NK-92 treated with Interleukin-12 subunit alpha and Interleukin-12 subunit beta, amount 100 ng/mL, for 24 hours (cell line): Measurements from ENCODE around the gene GLIPR1L1.
"Not testable (repeated sequence)": the region's sequence is repeated elsewhere in the genome, so short reads cannot be mapped to it uniquely, and the experiment has no call there.

Experiments
- DNase-seq: peaks from one replicate; lab custom pipeline; 2025; lab: John Stamatoyannopoulos, UW

The GLIPR1L1 gene

DNA sequence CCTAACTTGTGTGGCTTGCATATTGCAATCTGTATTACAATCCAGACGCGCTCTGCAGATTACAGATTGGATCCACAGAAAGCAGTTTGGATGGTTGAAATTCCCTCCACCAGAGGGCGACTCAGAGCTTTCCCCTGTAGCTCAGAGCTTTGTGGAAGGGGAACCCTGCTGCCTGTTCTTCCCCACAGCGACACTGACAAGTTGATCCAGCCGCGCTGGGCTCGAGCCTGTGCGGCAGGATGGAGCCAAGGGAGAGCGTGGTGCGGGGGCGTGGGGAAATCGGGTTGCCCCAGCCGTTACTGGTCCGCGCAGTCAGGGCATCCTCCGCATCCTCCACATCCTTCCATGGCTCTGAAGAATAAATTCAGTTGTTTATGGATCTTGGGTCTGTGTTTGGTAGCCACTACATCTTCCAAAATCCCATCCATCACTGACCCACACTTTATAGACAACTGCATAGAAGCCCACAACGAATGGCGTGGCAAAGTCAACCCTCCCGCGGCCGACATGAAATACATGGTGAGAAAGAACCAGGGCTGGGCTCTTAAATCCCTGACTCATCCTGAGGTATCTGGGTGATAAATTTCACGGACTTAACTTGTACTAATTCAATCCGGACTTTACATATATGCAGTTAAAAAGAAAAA, at the start of gene GLIPR1L1:
GLIPR1L1 (plus strand) TSS at position 287 of the 647 bp plus-strand sequence; CDS start at position 346, 59 bp downstream.
- DNase-seq: peak; percentile 41

DNA sequence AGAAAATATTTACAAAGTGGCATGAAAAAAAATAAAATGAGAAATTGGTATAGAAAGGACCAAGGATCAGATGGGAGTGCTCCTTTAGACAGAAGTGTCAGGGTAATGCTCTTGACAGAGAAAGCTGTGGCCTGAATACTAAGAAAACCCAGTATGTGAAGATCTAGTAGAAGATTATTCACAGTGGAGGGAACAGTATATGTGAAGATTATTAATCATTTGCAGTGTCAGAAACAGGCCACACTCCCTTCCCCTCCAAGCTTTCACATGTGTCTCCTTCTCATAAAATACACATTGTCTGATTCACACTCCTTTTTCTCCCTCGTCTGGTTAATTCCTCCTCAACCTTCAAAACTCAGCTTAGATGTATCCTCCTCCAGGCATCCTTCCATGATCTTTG, 45.6 kb upstream of the GLIPR1L1 start:
- no peak for DNase-seq

DNA sequence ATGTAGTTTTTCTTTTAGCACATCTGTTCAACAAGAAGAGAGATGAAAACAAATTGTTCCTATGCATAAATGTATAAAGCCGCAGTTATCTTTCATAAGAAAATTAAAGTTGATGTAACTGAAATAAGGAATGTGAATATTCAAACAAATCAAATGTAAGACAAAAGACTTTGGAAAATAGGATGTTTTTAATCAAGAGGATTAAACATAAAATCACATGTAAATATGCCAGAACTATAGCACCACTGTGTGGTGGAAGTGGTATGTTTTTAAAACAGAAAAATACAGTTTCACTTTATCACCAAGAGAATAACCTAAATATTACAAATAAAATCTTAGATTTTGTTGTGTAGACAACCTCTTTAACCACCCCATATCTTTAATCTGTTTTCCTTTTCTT, 44.7 kb upstream of the GLIPR1L1 start:
- no peak for DNase-seq

DNA sequence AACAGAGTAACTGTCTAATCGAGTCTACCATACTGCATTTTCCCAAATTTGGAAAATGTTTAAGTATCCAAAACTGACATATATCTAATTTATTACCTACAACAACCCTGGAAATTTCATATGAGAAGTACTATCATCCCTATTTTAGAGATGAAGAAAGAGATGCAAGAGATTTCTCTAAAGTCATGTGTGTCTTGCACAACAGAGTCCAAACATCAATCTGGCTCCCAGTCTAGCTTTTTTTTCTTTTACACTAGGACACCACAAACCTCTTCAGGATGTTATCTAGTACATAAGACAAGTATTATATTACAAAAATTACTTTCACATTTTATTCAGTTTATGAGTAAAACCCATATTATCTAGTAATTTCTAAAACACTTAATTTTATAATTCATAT, 43.5 kb upstream of the GLIPR1L1 start:
- no peak for DNase-seq

DNA sequence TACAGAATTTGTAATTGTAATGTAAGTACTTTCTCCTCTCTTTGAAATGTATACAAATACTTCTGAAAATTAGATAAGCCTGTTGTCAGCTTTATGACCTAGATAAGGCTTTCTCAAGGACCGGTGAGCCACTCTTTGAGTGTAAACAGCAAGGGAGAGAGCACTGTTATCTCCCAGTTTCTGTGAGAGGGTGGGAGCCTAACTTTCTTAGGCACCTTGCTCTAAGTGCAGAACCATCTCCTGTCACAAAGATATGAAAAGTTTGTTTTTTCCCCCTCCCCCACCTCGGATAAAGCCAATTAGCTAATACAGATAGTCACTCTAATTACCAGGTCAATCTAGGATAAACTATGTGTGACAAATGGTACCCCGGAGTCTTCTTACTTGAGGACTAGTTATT, 40.1 kb upstream of the GLIPR1L1 start:
- no peak for DNase-seq

- DNase-seq: no peak
Observed at GRCh38 chr12:75294797-75295196, 39.7 kb upstream of the GLIPR1L1 start.

DNA sequence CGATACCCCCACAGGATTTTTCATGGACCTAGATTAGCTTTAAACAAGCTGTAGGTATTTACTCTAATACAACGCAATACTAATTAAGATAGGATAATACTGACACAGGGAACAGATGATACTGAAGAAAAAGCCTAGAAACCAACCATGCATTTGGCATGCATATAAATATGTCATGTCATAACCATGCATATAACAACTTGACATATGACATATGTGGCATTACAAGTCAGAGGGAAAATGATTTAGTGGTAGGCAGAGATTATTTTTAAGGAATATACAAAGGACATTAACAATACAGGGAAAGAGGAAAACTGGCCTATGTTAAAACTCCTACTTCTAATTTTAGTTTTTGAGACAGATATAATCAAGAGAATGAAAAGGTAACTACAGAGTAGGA, 32.2 kb upstream of the GLIPR1L1 start:
- DNase-seq: no peak

GRCh38 chr12:75302781-75303180, 31.7 kb upstream of the GLIPR1L1 start:
- DNase-seq: no peak

GRCh38 chr12:75305412-75306332, 28.8 kb upstream of the GLIPR1L1 start:
- DNase-seq: no peak

DNA sequence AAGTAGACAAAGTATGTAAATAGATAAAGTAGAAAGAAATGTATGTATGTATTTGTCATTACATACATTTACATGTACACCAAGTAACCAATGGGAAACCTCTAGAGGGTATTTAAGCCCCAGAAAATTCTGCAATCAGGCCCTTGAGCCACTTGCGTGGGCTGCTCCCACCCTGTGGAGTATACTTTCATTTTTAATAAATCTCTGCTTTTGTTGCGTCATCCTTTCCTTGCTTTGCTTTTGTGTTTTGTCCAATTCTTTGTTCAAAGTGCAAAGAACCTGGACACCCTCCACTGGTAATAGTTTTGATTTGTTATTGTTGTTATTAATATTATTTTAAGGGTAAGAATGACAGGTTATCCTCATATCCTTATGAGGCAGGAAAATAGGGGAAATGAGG, 26.2 kb upstream of the GLIPR1L1 start:
- DNase-seq: no peak

DNA sequence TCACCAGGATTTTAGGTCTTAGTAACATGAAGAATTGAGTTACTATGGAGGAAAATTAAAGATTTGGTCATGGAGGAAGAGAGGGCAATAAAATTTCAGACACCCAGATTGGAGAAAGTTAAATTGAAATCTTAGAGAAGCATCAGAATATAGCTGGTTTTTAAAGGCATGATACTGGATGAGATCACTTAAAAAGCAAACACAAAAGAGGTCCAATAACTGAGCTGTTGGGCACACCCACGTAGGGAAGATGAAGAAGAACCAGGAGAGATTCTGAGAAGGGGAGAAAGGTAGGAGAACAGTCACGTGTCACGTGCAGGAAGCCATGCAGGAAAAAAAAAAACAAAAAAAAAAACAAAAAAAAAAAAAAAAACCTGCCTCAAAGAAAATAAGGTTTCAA, 23.1 kb upstream of the GLIPR1L1 start:
- no peak for DNase-seq

- no peak for DNase-seq
Observed at GRCh38 chr12:75315518-75315917, 19.0 kb upstream of the GLIPR1L1 start.

GRCh38 chr12:75317784-75318183, 16.7 kb upstream of the GLIPR1L1 start:
- no peak for DNase-seq

GRCh38 chr12:75322464-75322863, 12.0 kb upstream of the GLIPR1L1 start:
- no peak for DNase-seq

GRCh38 chr12:75323663-75324062, 10.8 kb upstream of the GLIPR1L1 start:
- no peak for DNase-seq

GRCh38 chr12:75327642-75328041, 6.8 kb upstream of the GLIPR1L1 start:
- no peak for DNase-seq

- DNase-seq: peak; percentile 66
Observed at GRCh38 chr12:75329918-75330826, 4.3 kb upstream of the GLIPR1L1 start, which contains the start of gene CAPS2. Gene CAPS2, minus strand, starts transcription at chr12:75330324. Its CDS starts 3,826 bp downstream, at chr12:75326498.

- no peak for DNase-seq
Observed at GRCh38 chr12:75337905-75338304, 3.4 kb downstream of the GLIPR1L1 start.

DNA sequence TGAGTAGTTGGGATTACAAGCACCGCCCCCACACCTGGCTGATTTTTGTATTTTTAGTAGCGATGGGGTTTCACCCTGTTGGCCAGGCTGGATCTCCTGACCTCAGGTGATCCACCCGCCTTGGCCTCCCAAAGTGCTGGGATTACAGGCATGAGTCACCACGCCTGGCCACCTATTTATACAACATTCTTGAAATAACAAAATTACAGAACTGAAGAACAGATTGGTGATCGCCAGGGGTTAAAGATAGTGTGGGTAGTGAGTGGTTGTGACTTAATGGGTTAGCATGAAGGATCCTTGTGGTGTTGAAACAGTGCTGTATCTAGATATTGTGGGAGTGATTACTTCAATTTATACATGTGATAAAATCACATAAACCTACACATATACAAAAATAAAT, 7.4 kb downstream of the GLIPR1L1 start:
- no peak for DNase-seq

GRCh38 chr12:75345531-75345930, 11.1 kb downstream of the GLIPR1L1 start:
- DNase-seq: no peak

- DNase-seq: not testable (repeated sequence)
Observed at GRCh38 chr12:75346215-75346614, 11.7 kb downstream of the GLIPR1L1 start.

DNA sequence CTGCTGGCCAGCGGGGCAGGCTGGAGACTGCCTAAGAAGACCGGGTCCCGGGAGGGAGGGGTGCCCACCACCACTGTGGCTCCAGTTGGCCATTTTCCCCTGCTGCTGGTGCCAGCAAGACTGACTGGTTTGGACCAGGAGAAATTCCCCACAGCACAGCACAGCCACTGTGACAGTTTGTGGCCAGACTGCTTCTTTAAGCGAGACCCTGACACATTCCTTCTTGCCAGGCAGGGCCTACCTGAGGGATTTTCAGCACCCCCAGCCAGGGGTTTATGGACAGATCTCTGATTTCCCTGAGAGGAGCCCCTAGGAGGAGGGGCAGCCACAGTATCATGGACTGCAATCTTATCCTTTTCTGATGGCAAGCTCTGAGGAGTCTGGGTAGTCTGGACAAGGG, 15.5 kb downstream of the GLIPR1L1 start:
- no peak for DNase-seq
